Liver (tissue), 3 donors: ENCODE data around the gene SPRED1.

Experiments
- ATF3 ChIP-seq: IDR thresholded peaks from 2 replicates; pipeline ENCODE4 v1.6.1; 2016; ENCODE audit warnings: antibody characterized with exemption
- CTCF ChIP-seq: fragments of 150-350 bp; IDR thresholded peaks from 2 replicates; pipeline ENCODE4 v1.5.1; 2017; ENCODE audit warnings: improper control_type of control experiment, low read depth, low read length; ENCODE audit not compliant: missing input control
- FOXA1 ChIP-seq: IDR thresholded peaks from 2 replicates; pipeline ENCODE4 v1.6.1; 2016; ENCODE audit warnings: antibody characterized with exemption
- FOXA2 ChIP-seq: IDR thresholded peaks from 2 replicates; pipeline ENCODE4 v1.6.1; 2016; ENCODE audit warnings: antibody characterized with exemption
- HNF4A ChIP-seq, 2 donors: conservative IDR thresholded peaks; 2 replicates each; pipeline ENCODE4 v1.6.1; 2016; ENCODE audit warnings: antibody characterized with exemption in 2 of 2, mild to moderate bottlenecking in 2 of 2
- JUND ChIP-seq, 2 donors: IDR thresholded peaks; 2 replicates each; pipeline ENCODE4 v1.6.1; 2016; ENCODE audit warnings: antibody characterized with exemption in 2 of 2
- SP1 ChIP-seq: IDR thresholded peaks from 2 replicates; pipeline ENCODE4 v1.6.1; 2018; ENCODE audit warnings: antibody characterized with exemption, mild to moderate bottlenecking
- TAF1 ChIP-seq: conservative IDR thresholded peaks from 2 replicates; pipeline ENCODE4 v1.6.1; 2016; ENCODE audit warnings: antibody characterized with exemption, mild to moderate bottlenecking
- YY1 ChIP-seq: IDR thresholded peaks from 2 replicates; pipeline ENCODE4 v1.6.1; 2016; ENCODE audit warnings: antibody characterized with exemption, mild to moderate bottlenecking
- TF ChIP-seq, protein P1 (sequence below): IDR thresholded peaks from 2 replicates; pipeline ENCODE4 v1.6.1; 2016; ENCODE audit warnings: antibody characterized with exemption
- donor health status: healthy.
- donor health status: healthy.

GRCh38 chr15:38211811-38212210 is 40.8 kb upstream of the SPRED1 start:
- no peak for TF ChIP-seq CTCF
- TF ChIP-seq SP1 = no peak
- TF ChIP-seq FOXA1 = no peak
- no peak for TF ChIP-seq YY1
- TF ChIP-seq JUND (IDR thresholded peaks at IDR 0.05) = no peak
- no peak for TF ChIP-seq ATF3
- TF ChIP-seq HNF4A (conservative IDR thresholded peaks at IDR 0.05) = no peak
- TF ChIP-seq, protein P1, sequence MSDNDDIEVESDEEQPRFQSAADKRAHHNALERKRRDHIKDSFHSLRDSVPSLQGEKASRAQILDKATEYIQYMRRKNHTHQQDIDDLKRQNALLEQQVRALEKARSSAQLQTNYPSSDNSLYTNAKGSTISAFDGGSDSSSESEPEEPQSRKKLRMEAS = no peak
- no peak for TF ChIP-seq TAF1
- TF ChIP-seq FOXA2 = no peak
